ENCODE measurements around the gene RRBP1.

DNA sequence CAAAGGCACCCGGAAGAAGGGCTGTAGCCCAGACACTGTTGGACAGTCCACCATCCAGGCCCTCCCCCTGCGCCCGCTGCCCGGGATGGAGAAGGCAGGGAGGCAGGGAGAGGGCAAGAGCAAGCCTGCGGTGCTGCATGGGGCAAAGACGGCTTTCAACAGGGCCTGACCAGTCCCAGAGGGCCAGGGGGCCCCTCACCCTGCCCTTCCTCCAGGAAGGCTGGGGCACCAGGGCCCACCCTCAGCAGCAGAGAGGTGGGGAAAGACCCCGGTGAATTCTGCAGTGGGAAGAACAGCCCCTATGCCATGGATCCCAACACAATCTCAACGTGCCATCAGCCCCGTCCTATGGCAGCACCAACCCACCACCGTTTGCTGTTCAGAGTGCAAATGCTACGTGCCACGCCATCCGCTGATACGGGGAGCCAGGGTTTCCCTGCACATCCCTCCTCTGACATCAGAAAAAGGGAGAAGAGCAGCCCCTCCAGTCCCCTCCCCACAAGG lies 41.1 kb downstream of the RRBP1 start:
- TF ChIP-seq, protein P1, sequence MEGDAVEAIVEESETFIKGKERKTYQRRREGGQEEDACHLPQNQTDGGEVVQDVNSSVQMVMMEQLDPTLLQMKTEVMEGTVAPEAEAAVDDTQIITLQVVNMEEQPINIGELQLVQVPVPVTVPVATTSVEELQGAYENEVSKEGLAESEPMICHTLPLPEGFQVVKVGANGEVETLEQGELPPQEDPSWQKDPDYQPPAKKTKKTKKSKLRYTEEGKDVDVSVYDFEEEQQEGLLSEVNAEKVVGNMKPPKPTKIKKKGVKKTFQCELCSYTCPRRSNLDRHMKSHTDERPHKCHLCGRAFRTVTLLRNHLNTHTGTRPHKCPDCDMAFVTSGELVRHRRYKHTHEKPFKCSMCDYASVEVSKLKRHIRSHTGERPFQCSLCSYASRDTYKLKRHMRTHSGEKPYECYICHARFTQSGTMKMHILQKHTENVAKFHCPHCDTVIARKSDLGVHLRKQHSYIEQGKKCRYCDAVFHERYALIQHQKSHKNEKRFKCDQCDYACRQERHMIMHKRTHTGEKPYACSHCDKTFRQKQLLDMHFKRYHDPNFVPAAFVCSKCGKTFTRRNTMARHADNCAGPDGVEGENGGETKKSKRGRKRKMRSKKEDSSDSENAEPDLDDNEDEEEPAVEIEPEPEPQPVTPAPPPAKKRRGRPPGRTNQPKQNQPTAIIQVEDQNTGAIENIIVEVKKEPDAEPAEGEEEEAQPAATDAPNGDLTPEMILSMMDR (IDR thresholded peaks at IDR 0.05): no peak
- TF ChIP-seq ZFX (IDR thresholded peaks at IDR 0.05; ENCODE audit: borderline replicate concordance): no peak
